OCI-LY1 (cell line): ENCODE results near the gene TMEM158.
A peak's percentile ranks its signal among the peaks of the same experiment; 100 is the strongest.

ENCODE experiments used
- H2AFZ ChIP-seq: fragments of 200-600 bp; sonication (generic), shearing (Covaris generic); 2 replicates; pipeline ENCODE4 v1.6.0; 2014; ENCODE audit warnings: antibody characterized with exemption, mild to moderate bottlenecking, low read length
- H3F3A ChIP-seq: fragments of 200-600 bp; sonication (generic), shearing (Covaris generic); 2 replicates; pipeline ENCODE4 v1.6.0; 2014; ENCODE audit warnings: mild to moderate bottlenecking, antibody characterized with exemption, low read length, moderate library complexity; ENCODE audit not compliant: insufficient read depth
- H3K27ac ChIP-seq: fragments of 200-600 bp; sonication (generic); 2 replicates; pipeline ENCODE4 v1.5.1; 2014; ENCODE audit warnings: low read length, mixed run types, mild to moderate bottlenecking, low read depth; ENCODE audit not compliant: poor library complexity, severe bottlenecking
- H3K27me3 ChIP-seq: fragments of 200-600 bp; sonication (generic); 2 replicates; pipeline ENCODE4 v1.6.0; 2014; ENCODE audit warnings: antibody characterized with exemption, mild to moderate bottlenecking, low read length, moderate library complexity; ENCODE audit not compliant: insufficient read depth
- H3K36me3 ChIP-seq: fragments of 200-600 bp; sonication (generic); 2 replicates; pipeline ENCODE4 v1.6.1; 2014; ENCODE audit warnings: mild to moderate bottlenecking, antibody characterized with exemption, low read length, moderate library complexity, mixed read lengths; ENCODE audit not compliant: insufficient read depth
- H3K4me1 ChIP-seq: fragments of 200-600 bp; sonication (generic); 2 replicates; pipeline ENCODE4 v1.5.1; 2014; ENCODE audit warnings: mild to moderate bottlenecking, low read length, moderate library complexity; ENCODE audit not compliant: insufficient read depth, severe bottlenecking
- H3K4me2 ChIP-seq: fragments of 200-600 bp; sonication (generic), shearing (Covaris generic); 2 replicates; pipeline ENCODE4 v1.6.1; 2014; ENCODE audit warnings: low read length
- H3K4me3 ChIP-seq: fragments of 200-600 bp; sonication (generic); 2 replicates; pipeline ENCODE4 v1.5.1; 2014; ENCODE audit warnings: low read length, low read depth, mild to moderate bottlenecking, mixed read lengths; ENCODE audit not compliant: poor library complexity, severe bottlenecking
- H3K79me2 ChIP-seq: fragments of 200-600 bp; shearing (Covaris generic); 2 replicates; pipeline ENCODE4 v1.6.1; 2016; ENCODE audit warnings: mixed run types, low read length, mixed read lengths; ENCODE audit not compliant: insufficient read depth
- H3K9ac ChIP-seq: fragments of 200-600 bp; sonication (generic), shearing (Covaris generic); 2 replicates; pipeline ENCODE4 v1.6.1; 2014; ENCODE audit warnings: mild to moderate bottlenecking, low read length, mixed read lengths
- H3K9me2 ChIP-seq: fragments of 200-600 bp; sonication (generic), shearing (Covaris generic); 2 replicates; pipeline ENCODE4 v1.6.1; 2014; ENCODE audit warnings: low read depth, mild to moderate bottlenecking, low read length, mixed read lengths
- H3K9me3 ChIP-seq: fragments of 200-600 bp; shearing (Covaris generic); 2 replicates; pipeline ENCODE4 v1.6.1; 2014; ENCODE audit warnings: low read length, mixed read lengths
- H4K20me1 ChIP-seq: fragments of 200-600 bp; sonication (generic), shearing (Covaris generic); 2 replicates; pipeline ENCODE4 v1.6.0; 2016; ENCODE audit warnings: mild to moderate bottlenecking, low read length; ENCODE audit not compliant: insufficient read depth
- EZH2 ChIP-seq: fragments of 200-600 bp; sonication (generic), shearing (Covaris generic); IDR thresholded peaks from 2 replicates; pipeline ENCODE4 v1.8.0; 2017; ENCODE audit warnings: borderline replicate concordance, mixed run types, mild to moderate bottlenecking, antibody characterized with exemption, low read length, moderate library complexity, mixed read lengths
- TF ChIP-seq, protein P1 (sequence below): fragments of 200-600 bp; sonication (generic), shearing (Covaris generic); IDR thresholded peaks from 2 replicates; pipeline ENCODE4 v1.5.1; 2017; ENCODE audit warnings: mild to moderate bottlenecking, antibody characterized with exemption, low read length, moderate library complexity, mixed read lengths

TMEM158 gene

DNA sequence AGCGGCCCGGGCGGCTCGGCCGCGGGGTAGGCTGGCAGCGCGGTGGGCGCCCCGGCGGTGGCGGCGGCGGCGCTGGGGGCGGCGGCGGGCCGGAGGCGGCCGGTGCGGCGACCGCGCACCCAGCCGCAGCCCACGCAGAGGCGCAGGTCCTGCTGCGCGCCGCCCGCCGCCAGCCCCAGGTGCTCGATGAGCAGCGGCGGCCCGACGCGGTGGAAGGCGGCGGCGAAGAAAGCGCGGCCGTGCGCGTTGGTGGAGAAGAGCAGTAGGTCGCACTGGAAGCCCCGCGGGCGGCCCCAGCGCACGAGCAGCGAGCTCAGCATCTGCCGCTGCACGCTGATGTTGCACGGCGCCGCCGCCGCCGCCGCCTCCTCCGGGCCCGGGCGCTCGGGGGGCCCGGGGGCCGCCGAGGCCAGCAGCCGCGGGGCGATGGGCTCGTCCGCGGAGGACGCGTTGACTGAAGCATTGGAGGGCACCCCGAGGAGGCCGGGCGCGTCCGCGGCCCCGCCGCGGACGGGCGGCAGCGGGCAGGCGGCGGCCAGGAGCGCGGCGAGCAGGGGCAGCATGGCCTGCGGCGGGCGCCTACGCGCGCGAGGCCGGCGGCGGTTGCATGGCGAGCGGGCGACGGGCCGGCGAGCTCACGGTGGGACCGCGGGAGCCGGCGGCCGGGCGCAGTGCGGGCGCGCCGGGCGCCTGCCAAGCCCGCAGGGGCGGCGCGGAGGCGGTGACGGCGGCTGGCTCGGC, 452 bp downstream of the TMEM158 start:
- no peak for TF ChIP-seq EZH2
- TF ChIP-seq, protein P1, sequence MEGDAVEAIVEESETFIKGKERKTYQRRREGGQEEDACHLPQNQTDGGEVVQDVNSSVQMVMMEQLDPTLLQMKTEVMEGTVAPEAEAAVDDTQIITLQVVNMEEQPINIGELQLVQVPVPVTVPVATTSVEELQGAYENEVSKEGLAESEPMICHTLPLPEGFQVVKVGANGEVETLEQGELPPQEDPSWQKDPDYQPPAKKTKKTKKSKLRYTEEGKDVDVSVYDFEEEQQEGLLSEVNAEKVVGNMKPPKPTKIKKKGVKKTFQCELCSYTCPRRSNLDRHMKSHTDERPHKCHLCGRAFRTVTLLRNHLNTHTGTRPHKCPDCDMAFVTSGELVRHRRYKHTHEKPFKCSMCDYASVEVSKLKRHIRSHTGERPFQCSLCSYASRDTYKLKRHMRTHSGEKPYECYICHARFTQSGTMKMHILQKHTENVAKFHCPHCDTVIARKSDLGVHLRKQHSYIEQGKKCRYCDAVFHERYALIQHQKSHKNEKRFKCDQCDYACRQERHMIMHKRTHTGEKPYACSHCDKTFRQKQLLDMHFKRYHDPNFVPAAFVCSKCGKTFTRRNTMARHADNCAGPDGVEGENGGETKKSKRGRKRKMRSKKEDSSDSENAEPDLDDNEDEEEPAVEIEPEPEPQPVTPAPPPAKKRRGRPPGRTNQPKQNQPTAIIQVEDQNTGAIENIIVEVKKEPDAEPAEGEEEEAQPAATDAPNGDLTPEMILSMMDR: no peak
- H3K79me2 ChIP-seq: no peaks in the 10 kb centered on the region
- no peaks in the 10 kb centered on the region for H3K9me2 ChIP-seq
- no peak overlapping the region for H3K27ac ChIP-seq
- H3K27me3 ChIP-seq: 0 out of 2 replicates have a peak, but pooled peaks cover 6% of the 10 kb centered on the region
- H4K20me1 ChIP-seq: no peaks in the 10 kb centered on the region
- H3K4me2 ChIP-seq: peak overlapping the region; percentile 50; the same call in 1 of the 2 replicates
- H3K9ac ChIP-seq: no peak overlapping the region
- H3K36me3 ChIP-seq: no peaks in the 10 kb centered on the region
- H3F3A ChIP-seq: no peaks in the 10 kb centered on the region
- no peaks in the 10 kb centered on the region for H3K9me3 ChIP-seq
- peak overlapping the region; percentile 31 for H3K4me3 ChIP-seq
- no peak overlapping the region for H2AFZ ChIP-seq
- H3K4me1 ChIP-seq: no peaks in the 10 kb centered on the region

DNA sequence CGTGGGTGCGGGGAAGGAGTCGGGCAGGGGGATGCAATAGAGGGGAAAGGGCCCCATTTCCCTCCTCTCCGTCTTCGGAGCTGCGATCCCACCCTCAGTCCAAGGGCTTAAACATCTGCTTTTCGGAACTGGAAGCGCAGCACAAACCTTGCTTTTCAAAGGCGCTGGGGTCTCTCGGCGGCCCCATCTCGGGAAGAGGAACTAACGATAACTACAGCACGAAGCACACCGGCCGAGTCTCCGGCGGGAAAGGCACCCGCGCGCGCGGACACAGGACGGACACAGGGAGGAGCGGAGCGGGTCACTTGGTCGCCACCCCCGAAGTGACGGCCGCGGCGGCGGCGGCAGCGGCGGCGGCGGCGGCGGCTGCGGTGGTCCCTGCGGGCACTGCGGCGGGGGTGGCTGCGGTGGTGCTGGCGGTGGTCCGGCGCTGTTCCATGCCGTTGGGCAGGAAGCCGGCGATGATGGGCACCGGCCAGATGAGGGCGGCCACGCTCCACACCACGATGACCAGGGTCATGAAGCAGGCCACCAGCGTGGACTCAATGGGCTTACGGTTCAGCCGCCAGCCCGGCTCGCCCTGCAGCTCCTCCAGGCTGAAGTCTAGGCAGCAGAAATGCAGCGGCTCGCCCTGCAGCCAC, 1.1 kb downstream of the TMEM158 start:
- Histone ChIP-seq H3K79me2 (no peaks in the 10 kb centered on the region), H3K9me2 (no peaks in the 10 kb centered on the region), H3K4me3 (peak overlapping the region; percentile 27), H3F3A (no peaks in the 10 kb centered on the region), H3K4me2 (peak overlapping the region; percentile 50; the same call in 1 of the 2 replicates), H3K36me3 (no peaks in the 10 kb centered on the region), H3K9me3 (no peaks in the 10 kb centered on the region), H4K20me1 (no peaks in the 10 kb centered on the region), H3K9ac (no peak overlapping the region), H3K4me1 (no peaks in the 10 kb centered on the region), H2AFZ (no peak overlapping the region), H3K27me3 (0 out of 2 replicates have a peak, but pooled peaks cover 6% of the 10 kb centered on the region), H3K27ac (no peak overlapping the region)
- TF ChIP-seq EZH2: peak; percentile 83; the same call in 1 of the 2 replicates
- TF ChIP-seq, protein P1: no peak

DNA sequence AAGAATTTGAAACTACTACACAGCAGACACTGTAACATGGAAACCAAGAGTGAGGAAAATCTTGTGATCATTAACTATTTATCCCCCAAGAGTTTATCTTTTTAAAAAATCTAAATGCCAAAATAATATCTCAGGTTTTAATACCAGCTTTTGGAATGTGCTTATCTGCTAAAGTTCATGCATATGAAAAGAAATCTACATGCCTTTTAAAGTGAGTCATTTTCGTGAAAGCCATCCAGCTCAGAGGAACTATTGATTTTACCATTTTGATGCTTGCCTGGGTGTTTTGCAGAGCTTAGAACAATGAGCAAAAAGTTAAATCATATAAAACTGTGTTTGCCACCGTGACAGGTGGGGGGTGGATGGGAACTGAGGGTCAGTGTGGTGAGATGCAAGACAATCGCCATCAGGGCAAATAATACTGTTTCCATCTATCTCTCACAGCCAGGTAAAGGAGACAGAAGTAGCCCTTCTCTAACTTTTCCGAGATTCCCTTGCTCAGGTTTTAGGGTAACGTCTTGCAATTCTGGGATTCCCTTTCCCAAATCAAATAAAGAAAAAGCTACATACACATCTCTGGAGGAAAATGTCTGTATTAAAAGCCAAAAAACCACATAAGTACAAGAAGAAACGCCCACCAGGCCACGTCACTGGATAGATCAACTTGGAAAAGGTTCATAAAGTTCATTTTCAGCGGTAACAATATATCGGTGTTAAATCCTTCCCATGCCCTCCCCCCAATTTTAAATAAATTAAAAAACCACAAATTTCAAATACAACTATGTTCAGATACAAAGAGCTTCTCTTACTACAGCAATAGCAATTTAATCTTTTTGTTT, 2.0 kb downstream of the TMEM158 start:
- no peak for TF ChIP-seq EZH2
- TF ChIP-seq, protein P1: no peak
- Histone ChIP-seq H3F3A (no peaks in the 10 kb centered on the region), H3K9me2 (no peaks in the 10 kb centered on the region), H2AFZ (no peak overlapping the region), H3K9ac (no peak overlapping the region), H3K27me3 (0 out of 2 replicates have a peak, but pooled peaks cover 1% of the 10 kb centered on the region), H3K4me1 (no peaks in the 10 kb centered on the region), H3K4me3 (no peak overlapping the region), H3K79me2 (no peaks in the 10 kb centered on the region), H3K9me3 (no peaks in the 10 kb centered on the region), H4K20me1 (no peaks in the 10 kb centered on the region), H3K4me2 (no peak overlapping the region), H3K27ac (no peak overlapping the region), H3K36me3 (no peaks in the 10 kb centered on the region)
